ENCODE results near the gene NDUFC1. TPM values are rescaled to one million over a fixed set of nuclear protein-coding genes. Genes with fewer than 3 reads are reported as not detected.

NDUFC1 gene
- total and polyA plus RNA-seq, 2 donors (not counting 1 experiment from before 2014, with no cell fraction given): 36.9 to 47.9 TPM

DNA sequence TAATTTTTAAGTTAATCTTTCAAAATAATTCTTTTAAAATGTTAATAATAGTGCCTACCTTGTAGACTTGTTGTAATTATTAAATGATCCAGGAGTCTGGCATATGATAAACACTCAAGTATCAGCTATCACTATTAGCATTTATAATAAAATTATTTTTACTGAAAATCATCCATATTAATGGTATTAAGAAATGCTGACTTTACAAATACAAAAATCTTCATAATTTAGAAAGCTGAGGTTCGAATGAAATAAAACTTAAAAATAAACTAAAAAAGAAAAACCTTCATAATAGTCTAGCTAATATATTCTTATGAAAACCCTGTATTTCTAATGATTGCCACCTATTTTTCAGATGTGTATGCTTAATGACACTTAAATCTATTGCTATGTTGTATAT, 27.5 kb downstream of the NDUFC1 start:
- Histone ChIP-seq H3K4me3 (replicated peaks in 1 of 4; ENCODE audit: control extremely low read depth in 1 of 4, insufficient read depth in 1 of 4, low read depth in 3 of 4, low read length in 4 of 4) (no peak overlapping the region), H3K9ac (ENCODE audit: insufficient read depth, low read length) (no peak overlapping the region), H3K27ac (ENCODE audit: insufficient read depth, low read length) (no peak overlapping the region), H4K20me1 (ENCODE audit: control insufficient read depth, extremely low read depth, insufficient read depth, low read length) (no peaks in the 10 kb centered on the region), H3K27me3 (ENCODE audit: control insufficient read depth, insufficient read depth, low read length) (no peaks in the 10 kb centered on the region), H3K9me3 (ENCODE audit: control insufficient read depth, insufficient read depth, low read depth, low read length) (no peaks in the 10 kb centered on the region), H3K36me3 (ENCODE audit: control insufficient read depth, insufficient read depth, low read length) (no peaks in the 10 kb centered on the region), H3K4me1 (ENCODE audit: control insufficient read depth, extremely low read depth, insufficient read depth, low read length) (no peaks in the 10 kb centered on the region), H2AFZ (ENCODE audit: low read length) (no peak overlapping the region), H3K79me2 (ENCODE audit: control insufficient read depth, insufficient read depth, low read length) (no peaks in the 10 kb centered on the region), H3K4me2 (ENCODE audit: extremely low read depth, insufficient read depth, low read length) (no peak overlapping the region)
- no peak for TF ChIP-seq EZH2 (IDR thresholded peaks at IDR 0.05; ENCODE audit: low read length, missing control alignments)
- TF ChIP-seq, protein P1, sequence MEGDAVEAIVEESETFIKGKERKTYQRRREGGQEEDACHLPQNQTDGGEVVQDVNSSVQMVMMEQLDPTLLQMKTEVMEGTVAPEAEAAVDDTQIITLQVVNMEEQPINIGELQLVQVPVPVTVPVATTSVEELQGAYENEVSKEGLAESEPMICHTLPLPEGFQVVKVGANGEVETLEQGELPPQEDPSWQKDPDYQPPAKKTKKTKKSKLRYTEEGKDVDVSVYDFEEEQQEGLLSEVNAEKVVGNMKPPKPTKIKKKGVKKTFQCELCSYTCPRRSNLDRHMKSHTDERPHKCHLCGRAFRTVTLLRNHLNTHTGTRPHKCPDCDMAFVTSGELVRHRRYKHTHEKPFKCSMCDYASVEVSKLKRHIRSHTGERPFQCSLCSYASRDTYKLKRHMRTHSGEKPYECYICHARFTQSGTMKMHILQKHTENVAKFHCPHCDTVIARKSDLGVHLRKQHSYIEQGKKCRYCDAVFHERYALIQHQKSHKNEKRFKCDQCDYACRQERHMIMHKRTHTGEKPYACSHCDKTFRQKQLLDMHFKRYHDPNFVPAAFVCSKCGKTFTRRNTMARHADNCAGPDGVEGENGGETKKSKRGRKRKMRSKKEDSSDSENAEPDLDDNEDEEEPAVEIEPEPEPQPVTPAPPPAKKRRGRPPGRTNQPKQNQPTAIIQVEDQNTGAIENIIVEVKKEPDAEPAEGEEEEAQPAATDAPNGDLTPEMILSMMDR (conservative IDR thresholded peaks at IDR 0.05 in 1 of 2, IDR thresholded peaks at IDR 0.05 in 1 of 2; ENCODE audit: low read depth in 1 of 2, low read length in 2 of 2): no peak
- DNase-seq (ENCODE audit: low read depth in 2 of 2): no peak

GRCh38 chr4:139273835-139274234, 28.4 kb downstream of the NDUFC1 start:
- Histone ChIP-seq H3K4me1 (ENCODE audit: control insufficient read depth, extremely low read depth, insufficient read depth, low read length) (no peaks in the 10 kb centered on the region), H2AFZ (ENCODE audit: low read length) (no peak overlapping the region), H3K36me3 (ENCODE audit: control insufficient read depth, insufficient read depth, low read length) (no peaks in the 10 kb centered on the region), H3K27me3 (ENCODE audit: control insufficient read depth, insufficient read depth, low read length) (no peaks in the 10 kb centered on the region), H3K9me3 (ENCODE audit: control insufficient read depth, insufficient read depth, low read depth, low read length) (no peaks in the 10 kb centered on the region), H3K4me3 (replicated peaks in 1 of 4; ENCODE audit: control extremely low read depth in 1 of 4, insufficient read depth in 1 of 4, low read depth in 3 of 4, low read length in 4 of 4) (no peak overlapping the region), H3K79me2 (ENCODE audit: control insufficient read depth, insufficient read depth, low read length) (no peaks in the 10 kb centered on the region), H3K27ac (ENCODE audit: insufficient read depth, low read length) (no peak overlapping the region), H4K20me1 (ENCODE audit: control insufficient read depth, extremely low read depth, insufficient read depth, low read length) (no peaks in the 10 kb centered on the region), H3K9ac (ENCODE audit: insufficient read depth, low read length) (no peak overlapping the region), H3K4me2 (ENCODE audit: extremely low read depth, insufficient read depth, low read length) (no peak overlapping the region)
- TF ChIP-seq EZH2 (IDR thresholded peaks at IDR 0.05; ENCODE audit: low read length, missing control alignments): no peak
- TF ChIP-seq, protein P1 (conservative IDR thresholded peaks at IDR 0.05 in 1 of 2, IDR thresholded peaks at IDR 0.05 in 1 of 2; ENCODE audit: low read depth in 1 of 2, low read length in 2 of 2): no peak
- DNase-seq (ENCODE audit: low read depth in 2 of 2): no peak

GRCh38 chr4:139267301-139267700, 35.0 kb downstream of the NDUFC1 start:
- DNase-seq (ENCODE audit: low read depth in 2 of 2): no peak
- Histone ChIP-seq H4K20me1 (ENCODE audit: control insufficient read depth, extremely low read depth, insufficient read depth, low read length) (no peaks in the 10 kb centered on the region), H3K4me2 (ENCODE audit: extremely low read depth, insufficient read depth, low read length) (no peak overlapping the region), H3K9me3 (ENCODE audit: control insufficient read depth, insufficient read depth, low read depth, low read length) (no peaks in the 10 kb centered on the region), H3K36me3 (ENCODE audit: control insufficient read depth, insufficient read depth, low read length) (no peaks in the 10 kb centered on the region), H3K4me3 (replicated peaks in 1 of 4; ENCODE audit: control extremely low read depth in 1 of 4, insufficient read depth in 1 of 4, low read depth in 3 of 4, low read length in 4 of 4) (no peak overlapping the region), H3K27me3 (ENCODE audit: control insufficient read depth, insufficient read depth, low read length) (no peaks in the 10 kb centered on the region), H2AFZ (ENCODE audit: low read length) (no peak overlapping the region), H3K9ac (ENCODE audit: insufficient read depth, low read length) (no peak overlapping the region), H3K4me1 (ENCODE audit: control insufficient read depth, extremely low read depth, insufficient read depth, low read length) (peaks cover 13% of the 10 kb centered on the region), H3K79me2 (ENCODE audit: control insufficient read depth, insufficient read depth, low read length) (no peaks in the 10 kb centered on the region), H3K27ac (ENCODE audit: insufficient read depth, low read length) (no peak overlapping the region)
- TF ChIP-seq, protein P1 (conservative IDR thresholded peaks at IDR 0.05 in 1 of 2, IDR thresholded peaks at IDR 0.05 in 1 of 2; ENCODE audit: low read depth in 1 of 2, low read length in 2 of 2): no peak
- TF ChIP-seq EZH2 (IDR thresholded peaks at IDR 0.05; ENCODE audit: low read length, missing control alignments): no peak

Data from fibroblast of lung (primary cell).